Glutamatergic neuron (in vitro differentiated cells): ENCODE data around the gene DNAH14. TPM values are rescaled to one million over a fixed set of nuclear protein-coding genes. Genes with fewer than 3 reads are reported as not detected.
"Not testable (repeated sequence)": the region's sequence is repeated elsewhere in the genome, so short reads cannot be mapped to it uniquely, and the experiment has no call there.

Experiments used
- DNase-seq: peaks from one replicate; pipeline ENCODE4 v3.0.0; 2022
- H3K27ac Mint-ChIP-seq: one replicate; pipeline ENCODE4 v1.8.0; 2020; ENCODE audit warnings: mild to moderate bottlenecking, mixed read lengths, inconsistent platforms; ENCODE audit not compliant: unreplicated experiment
- H3K27me3 Mint-ChIP-seq: one replicate; pipeline ENCODE4 v1.8.0; 2020; ENCODE audit warnings: mild to moderate bottlenecking, moderate library complexity, mixed read lengths, inconsistent platforms; ENCODE audit not compliant: unreplicated experiment
- H3K36me3 Mint-ChIP-seq: one replicate; pipeline ENCODE4 v1.8.0; 2020; ENCODE audit warnings: mild to moderate bottlenecking, mixed read lengths, inconsistent platforms; ENCODE audit not compliant: unreplicated experiment
- H3K4me1 Mint-ChIP-seq: one replicate; pipeline ENCODE4 v1.8.0; 2020; ENCODE audit warnings: mild to moderate bottlenecking, low read depth, mixed read lengths, inconsistent platforms; ENCODE audit not compliant: unreplicated experiment
- H3K4me3 Mint-ChIP-seq: one replicate; pipeline ENCODE4 v1.8.0; 2020; ENCODE audit warnings: mild to moderate bottlenecking, mixed read lengths, inconsistent platforms; ENCODE audit not compliant: unreplicated experiment
- H3K9me3 Mint-ChIP-seq: one replicate; pipeline ENCODE4 v1.8.0; 2020; ENCODE audit warnings: mild to moderate bottlenecking, moderate library complexity, mixed read lengths, inconsistent platforms; ENCODE audit not compliant: unreplicated experiment
- CTCF ChIP-seq: fragments of 200-600 bp; sonication (generic); IDR thresholded peaks from one replicate; pipeline ENCODE4 v1.5.0; 2021; ENCODE audit not compliant: partially characterized antibody, unreplicated experiment
- total RNA-seq: library from RNA; stranded (reverse); fragmentation: NEBNext Ultra II Directional; extraction: Animal tissue kit (Norgen Biotek cat#: 25700); gene quantifications from one replicate; pipeline ENCODE4 v1.2.1, GENCODE V29; 2021; ENCODE audit not compliant: unreplicated experiment

Gene DNAH14
- total RNA-seq, 1 donor from 2014 or later = 36.6 TPM

- H3K9me3 Mint-ChIP-seq = peaks cover 1% of the 10 kb centered on the region
- peaks cover 3% of the 10 kb centered on the region for H3K27me3 Mint-ChIP-seq
- no peak for DNase-seq
- TF ChIP-seq CTCF = no peak
- H3K27ac Mint-ChIP-seq = no peak overlapping the region
- H3K36me3 Mint-ChIP-seq = peaks cover 16% of the 10 kb centered on the region
- peaks cover 5% of the 10 kb centered on the region for H3K4me1 Mint-ChIP-seq
- H3K4me3 Mint-ChIP-seq = no peak overlapping the region
These were observed 46.4 kb upstream of the DNAH14 start for GRCh38 chr1:224883091-224883490.

GRCh38 chr1:224884361-224884801 lies 45.1 kb upstream of the DNAH14 start:
- Mint-ChIP-seq H3K9me3 (peaks cover 1% of the 10 kb centered on the region), H3K27me3 (peaks cover 3% of the 10 kb centered on the region), H3K36me3 (peaks cover 16% of the 10 kb centered on the region), H3K27ac (no peak overlapping the region), H3K4me3 (no peak overlapping the region), H3K4me1 (peaks cover 5% of the 10 kb centered on the region)
- no peak for TF ChIP-seq CTCF
- DNase-seq = no peak

GRCh38 chr1:224885376-224885775 lies 44.1 kb upstream of the DNAH14 start:
- not testable (repeated sequence) for H3K4me3 Mint-ChIP-seq, H3K27ac Mint-ChIP-seq, H3K4me1 Mint-ChIP-seq, H3K9me3 Mint-ChIP-seq, H3K27me3 Mint-ChIP-seq, DNase-seq
- peaks cover 16% of the 10 kb centered on the region for H3K36me3 Mint-ChIP-seq

GRCh38 chr1:224894915-224895314 lies 34.6 kb upstream of the DNAH14 start:
- DNase-seq = no peak
- Mint-ChIP-seq H3K27me3 (peaks cover 2% of the 10 kb centered on the region), H3K9me3 (no peaks in the 10 kb centered on the region), H3K36me3 (no peaks in the 10 kb centered on the region), H3K4me1 (no peaks in the 10 kb centered on the region), H3K4me3 (no peak overlapping the region), H3K27ac (no peak overlapping the region)
- peak; percentile 65 for TF ChIP-seq CTCF

- H3K9me3 Mint-ChIP-seq = no peaks in the 10 kb centered on the region
- H3K36me3 Mint-ChIP-seq = no peaks in the 10 kb centered on the region
- H3K27me3 Mint-ChIP-seq = peaks cover 2% of the 10 kb centered on the region
- no peaks in the 10 kb centered on the region for H3K4me1 Mint-ChIP-seq
- no peak for DNase-seq
- no peak for TF ChIP-seq CTCF
- H3K4me3 Mint-ChIP-seq = no peak overlapping the region
- H3K27ac Mint-ChIP-seq = no peak overlapping the region
These were observed 33.2 kb upstream of the DNAH14 start for GRCh38 chr1:224896130-224896781.
